Measurements from ENCODE around the gene B4GALNT4. TPM values are rescaled to one million over a fixed set of nuclear protein-coding genes. Genes with fewer than 3 reads are reported as not detected.
A peak's percentile ranks its signal among the peaks of the same experiment; 100 is the strongest.

B4GALNT4 gene
- total RNA-seq, 6 experiments from 2014 or later: 0.05 to 0.07 TPM; not detected in 4

GRCh38 chr11:383431-383830 lies 14.1 kb downstream of the B4GALNT4 start:
- H3K36me3 ChIP-seq: no peaks in the 10 kb centered on the region
- H3K27me3 ChIP-seq: no peaks in the 10 kb centered on the region
- WGBS (ENCODE audit: insufficient coverage, low coverage, low lambda C conversion rate, missing lambda C conversion rate): 76% methylated on average over 3 of the region's 14 CpGs
- TF ChIP-seq CTCF (IDR thresholded peaks at IDR 0.05) (no peak), POLR2A (IDR thresholded peaks at IDR 0.05) (no peak)
- no peak for ATAC-seq
- no peaks in the 10 kb centered on the region for H3K4me1 ChIP-seq
- H3K4me3 ChIP-seq: no peak overlapping the region
- H3K9me3 ChIP-seq: no peaks in the 10 kb centered on the region
- no peak overlapping the region for H3K27ac ChIP-seq
- no peak for DNase-seq
- intact Hi-C loops (cut with DNase I): no loop called here

GRCh38 chr11:384511-384910 lies 15.2 kb downstream of the B4GALNT4 start:
- Histone ChIP-seq H3K27ac (no peak overlapping the region), H3K4me3 (no peak overlapping the region), H3K4me1 (no peaks in the 10 kb centered on the region), H3K36me3 (no peaks in the 10 kb centered on the region), H3K27me3 (no peaks in the 10 kb centered on the region), H3K9me3 (no peaks in the 10 kb centered on the region)
- TF ChIP-seq POLR2A (IDR thresholded peaks at IDR 0.05): no peak
- no peak for TF ChIP-seq CTCF (IDR thresholded peaks at IDR 0.05)
- WGBS (ENCODE audit: insufficient coverage, low coverage, low lambda C conversion rate, missing lambda C conversion rate): no CpG with 5 or more reads among the region's 16 CpGs
- ATAC-seq (no peak), DNase-seq (no peak)
- intact Hi-C loops (cut with DNase I): no loop called here

DNA sequence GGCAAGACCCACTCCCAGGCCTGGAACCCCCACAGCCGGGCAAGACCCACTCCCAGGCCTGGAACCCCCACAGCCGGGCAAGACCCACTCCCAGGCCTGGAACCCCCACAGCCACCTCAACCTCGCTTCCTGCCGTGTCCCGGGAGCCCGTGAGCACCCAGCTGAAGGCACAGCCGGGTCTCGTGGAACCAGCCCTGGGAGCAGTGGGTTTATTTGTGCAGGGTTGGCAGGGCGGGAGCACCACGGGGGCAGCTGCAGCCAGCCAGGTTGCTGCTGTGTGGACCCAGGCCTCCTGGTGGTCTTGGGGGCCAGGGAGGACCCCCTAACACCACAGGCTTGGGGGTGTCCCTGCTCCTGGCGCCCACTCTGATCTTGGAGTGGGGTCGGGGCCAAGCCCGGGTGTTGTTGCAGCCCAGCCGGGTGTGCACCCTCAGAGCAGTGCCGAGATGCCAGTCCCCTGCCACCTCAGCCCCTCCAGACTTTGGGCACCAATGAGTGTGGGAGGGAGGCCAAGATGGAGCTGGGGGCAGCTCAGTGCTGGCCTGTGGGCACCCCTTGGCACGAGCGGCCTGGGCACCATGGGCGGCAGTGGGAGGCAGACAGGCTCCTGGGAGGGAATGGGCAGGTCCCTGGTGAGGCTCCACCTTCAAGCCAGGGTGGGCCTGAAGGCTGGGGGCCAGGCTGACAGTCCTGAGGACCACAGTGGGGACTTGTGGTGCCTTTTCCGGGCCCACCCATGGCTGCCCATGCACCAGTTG lies 16.5 kb downstream of the B4GALNT4 start:
- H3K27ac ChIP-seq: no peak overlapping the region
- no peak overlapping the region for H3K4me3 ChIP-seq
- H3K36me3 ChIP-seq: no peaks in the 10 kb centered on the region
- no CpG with 5 or more reads among the region's 19 CpGs for WGBS (ENCODE audit: insufficient coverage, low coverage, low lambda C conversion rate, missing lambda C conversion rate)
- TF ChIP-seq CTCF (IDR thresholded peaks at IDR 0.05) (no peak), POLR2A (IDR thresholded peaks at IDR 0.05) (no peak)
- no peaks in the 10 kb centered on the region for H3K4me1 ChIP-seq
- intact Hi-C loops (cut with DNase I): no loop called here
- H3K9me3 ChIP-seq: no peaks in the 10 kb centered on the region
- no peaks in the 10 kb centered on the region for H3K27me3 ChIP-seq
- peak in 1 of 4 donors; percentile 18 for ATAC-seq
- no peak for DNase-seq

- Histone ChIP-seq H3K27me3 (no peaks in the 10 kb centered on the region), H3K9me3 (no peaks in the 10 kb centered on the region), H3K4me3 (no peak overlapping the region), H3K4me1 (no peaks in the 10 kb centered on the region), H3K27ac (no peak overlapping the region), H3K36me3 (no peaks in the 10 kb centered on the region)
- TF ChIP-seq POLR2A (IDR thresholded peaks at IDR 0.05): no peak
- TF ChIP-seq CTCF (IDR thresholded peaks at IDR 0.05): no peak
- 60% methylated on average over 2 of the region's 6 CpGs for WGBS (ENCODE audit: insufficient coverage, low coverage, low lambda C conversion rate, missing lambda C conversion rate)
- DNase-seq: no peak
- intact Hi-C loops (cut with DNase I): no loop called here
- no peak for ATAC-seq
These were observed 17.2 kb downstream of the B4GALNT4 start for GRCh38 chr11:386483-386882.
